CD4-positive, CD25-positive, alpha-beta regulatory T cell (primary cell): ENCODE data around the gene KRT39. TPM values are rescaled to one million over a fixed set of nuclear protein-coding genes. Genes with fewer than 3 reads are reported as not detected.

Experiments used
- ATAC-seq, 2 donors: fragments of 150-1000 bp; cut with Tn5 transposase; one replicate each; pipeline ENCODE4 v1.10.0; 2021; ENCODE audit warnings: low read depth in 2 of 2, moderate number of reproducible peaks in 2 of 2, moderate library complexity in 1 of 2
- DNase-seq, 3 donors: peaks; one replicate each; pipeline versions ENCODE4 v3.0.0 to v3.0.0-alpha.2; 2012 to 2022; ENCODE audit warnings: mixed read lengths in 1 of 3
- H3K27ac ChIP-seq: one replicate; pipeline ENCODE4 v1.7.0; 2013; ENCODE audit warnings: mild to moderate bottlenecking, low read length; ENCODE audit not compliant: insufficient read depth, poor library complexity, severe bottlenecking
- H3K27me3 ChIP-seq: one replicate; pipeline ENCODE4 v1.7.0; 2013; ENCODE audit warnings: low read length; ENCODE audit not compliant: control insufficient read depth, insufficient read depth
- H3K36me3 ChIP-seq: one replicate; pipeline ENCODE4 v1.7.0; 2013; ENCODE audit warnings: mild to moderate bottlenecking, low read length, moderate library complexity; ENCODE audit not compliant: control insufficient read depth, insufficient read depth
- H3K4me1 ChIP-seq: 2 replicates; pipeline ENCODE4 v1.7.0; 2013; ENCODE audit warnings: mild to moderate bottlenecking, low read length; ENCODE audit not compliant: insufficient read depth, control insufficient read depth, poor library complexity, severe bottlenecking
- H3K4me3 ChIP-seq: one replicate; pipeline ENCODE4 v1.7.0; 2013; ENCODE audit warnings: low read depth, mild to moderate bottlenecking, low read length, moderate library complexity
- H3K9me3 ChIP-seq, 2 experiments: 1 replicate in 1 of 2; 2 replicates in 1 of 2; pipeline ENCODE4 v1.7.0; 2013; ENCODE audit warnings: low read length in 2 of 2, mild to moderate bottlenecking in 1 of 2, moderate library complexity in 1 of 2; ENCODE audit not compliant: control insufficient read depth in 2 of 2
- H3K27ac Mint-ChIP-seq, 3 donors: one replicate each; pipeline ENCODE4 v1.8.0; 2020 to 2022; ENCODE audit warnings: mild to moderate bottlenecking in 3 of 3, mixed read lengths in 3 of 3, moderate library complexity in 2 of 3
- H3K27me3 Mint-ChIP-seq: one replicate; pipeline ENCODE4 v1.8.0; 2022; ENCODE audit warnings: mild to moderate bottlenecking, mixed read lengths
- H3K36me3 Mint-ChIP-seq: one replicate; pipeline ENCODE4 v1.8.0; 2020; ENCODE audit warnings: mixed read lengths
- H3K4me1 Mint-ChIP-seq, 4 donors: one replicate each; pipeline ENCODE4 v1.8.0; 2020 to 2022; ENCODE audit warnings: mixed read lengths in 4 of 4, mild to moderate bottlenecking in 1 of 4
- H3K4me3 Mint-ChIP-seq, 4 donors: one replicate each; pipeline ENCODE4 v1.8.0; 2020 to 2022; ENCODE audit warnings: mild to moderate bottlenecking in 4 of 4, mixed read lengths in 4 of 4, moderate library complexity in 3 of 4
- H3K9me3 Mint-ChIP-seq, 7 donors: one replicate each; pipeline ENCODE4 v1.8.0; 2020 to 2022; ENCODE audit warnings: mixed read lengths in 7 of 7, mild to moderate bottlenecking in 3 of 7, moderate library complexity in 2 of 7
- polyA plus RNA-seq, 4 donors: library from polyadenylated mRNA; unstranded; fragments of 300-500 nt; fragmentation: Illumina TruSeq; gene quantifications; one replicate each; pipeline ENCODE4 v1.2.3, GENCODE V29; 2021
- total RNA-seq: library from RNA; stranded (reverse); gene quantifications from one replicate; pipeline ENCODE4 v1.2.3, GENCODE V29; 2022

The KRT39 gene
- total and polyA plus RNA-seq, 5 donors from 2014 or later: not detected

DNA sequence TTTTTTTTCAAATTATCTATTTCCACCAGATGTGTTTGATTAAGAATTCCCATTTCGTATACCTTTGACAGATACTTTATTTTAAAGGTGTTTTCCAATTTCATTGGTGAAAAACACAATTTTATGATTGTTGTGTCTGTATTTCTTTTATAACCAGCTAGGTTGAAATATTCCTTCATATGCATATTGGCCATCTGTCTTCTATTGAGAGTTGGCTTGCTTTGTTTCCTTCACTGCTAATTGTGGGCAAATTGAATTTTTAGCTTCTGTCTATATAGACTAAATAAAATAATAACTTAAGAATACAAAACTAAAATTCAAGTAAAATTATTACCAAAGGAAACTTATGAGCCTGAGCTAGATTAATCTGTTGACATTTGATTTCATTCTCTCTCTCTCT, 28.4 kb upstream of the KRT39 start:
- ATAC-seq (no peak), DNase-seq (no peak)
- no peaks in the 10 kb centered on the region for H3K36me3 Mint-ChIP-seq
- peaks cover 57% of the 10 kb centered on the region for H3K27me3 Mint-ChIP-seq
- no peak overlapping the region for H3K4me3 ChIP-seq
- peaks cover 0 to 3% (median 0%) of the 10 kb centered on the region in 7 donors for H3K9me3 Mint-ChIP-seq
- no peaks in the 10 kb centered on the region for H3K36me3 ChIP-seq
- H3K9me3 ChIP-seq: no peaks in the 10 kb centered on the region
- H3K27ac Mint-ChIP-seq: no peak overlapping the region
- peaks cover 16% of the 10 kb centered on the region for H3K27me3 ChIP-seq
- H3K4me1 Mint-ChIP-seq: no peaks in the 10 kb centered on the region
- no peaks in the 10 kb centered on the region for H3K4me1 ChIP-seq
- no peak overlapping the region for H3K4me3 Mint-ChIP-seq
- H3K27ac ChIP-seq: no peak overlapping the region

DNA sequence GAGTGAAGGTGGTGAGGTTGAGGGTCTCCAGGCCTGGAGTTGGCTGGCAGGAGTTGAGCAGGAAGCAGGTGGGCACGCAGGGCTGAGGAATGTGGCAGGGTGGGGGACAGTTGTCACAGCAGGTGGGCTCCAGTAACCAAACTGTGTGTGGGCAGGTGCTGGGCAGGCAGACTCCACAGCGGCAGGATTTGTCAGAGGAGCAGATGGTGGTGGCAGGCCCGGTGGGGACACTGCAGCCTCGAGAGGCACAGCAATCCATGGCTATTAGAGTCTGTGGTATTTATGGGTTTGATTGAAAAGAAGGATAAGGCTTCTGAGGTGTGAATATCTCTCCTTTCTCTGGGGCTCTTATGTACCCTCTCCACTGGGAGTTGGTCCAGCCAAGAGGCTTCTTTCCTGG, 27.1 kb upstream of the KRT39 start, which contains the start of gene KRTAP3-3:
Gene KRTAP3-3 (minus strand): TSS at position 326 of the 400 bp plus-strand sequence. CDS start 67 bp downstream, at position 259.
- Mint-ChIP-seq H3K9me3 (peaks cover 0 to 2% (median 0%) of the 10 kb centered on the region in 7 donors), H3K4me3 (no peak within 1 kb of the TSS), H3K27me3 (peaks cover 60% of the 10 kb centered on the region)

DNA sequence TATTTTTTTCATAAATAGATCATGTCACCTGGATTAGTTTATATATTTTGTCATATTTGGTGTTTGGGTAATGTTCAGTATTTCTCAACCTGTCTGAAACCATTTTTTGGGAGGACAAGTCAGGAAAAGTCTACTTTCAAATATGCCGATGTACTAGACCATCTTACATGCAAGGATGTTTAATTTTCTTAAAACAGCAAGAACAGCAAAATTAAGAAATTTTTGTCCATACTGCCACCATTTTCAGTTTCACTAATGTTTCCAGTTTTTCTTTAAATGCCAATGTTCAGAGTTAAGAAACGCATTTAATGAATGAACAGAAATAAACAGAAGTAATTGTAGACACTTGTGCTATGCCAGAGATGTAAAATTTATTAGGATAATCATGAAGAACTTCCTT, 26.3 kb upstream of the KRT39 start:
- Histone ChIP-seq H3K36me3 (no peaks in the 10 kb centered on the region), H3K4me1 (no peaks in the 10 kb centered on the region), H3K27ac (no peak overlapping the region), H3K4me3 (no peak overlapping the region), H3K27me3 (peaks cover 16% of the 10 kb centered on the region), H3K9me3 (no peaks in the 10 kb centered on the region)
- Mint-ChIP-seq H3K27ac (no peak overlapping the region), H3K27me3 (peaks cover 54% of the 10 kb centered on the region), H3K4me3 (no peak overlapping the region), H3K9me3 (peaks cover 0 to 2% (median 0%) of the 10 kb centered on the region in 7 donors), H3K36me3 (no peaks in the 10 kb centered on the region), H3K4me1 (no peaks in the 10 kb centered on the region)
- ATAC-seq: no peak
- no peak for DNase-seq

More for the DNA sequence above, 27.1 kb upstream of the KRT39 start, which contains the start of gene KRTAP3-3:
- ATAC-seq: no peak
- H3K4me3 ChIP-seq: no peak within 1 kb of the TSS
- Mint-ChIP-seq H3K4me1 (no peaks in the 10 kb centered on the region), H3K27ac (peak within 1 kb of the TSS in 1 of 3 donors; percentile 50), H3K36me3 (no peaks in the 10 kb centered on the region)
- peaks cover 16% of the 10 kb centered on the region for H3K27me3 ChIP-seq
- no peak for DNase-seq
- no peaks in the 10 kb centered on the region for H3K4me1 ChIP-seq
- no peak within 1 kb of the TSS for H3K27ac ChIP-seq
- H3K36me3 ChIP-seq: no peaks in the 10 kb centered on the region
- no peaks in the 10 kb centered on the region for H3K9me3 ChIP-seq

DNA sequence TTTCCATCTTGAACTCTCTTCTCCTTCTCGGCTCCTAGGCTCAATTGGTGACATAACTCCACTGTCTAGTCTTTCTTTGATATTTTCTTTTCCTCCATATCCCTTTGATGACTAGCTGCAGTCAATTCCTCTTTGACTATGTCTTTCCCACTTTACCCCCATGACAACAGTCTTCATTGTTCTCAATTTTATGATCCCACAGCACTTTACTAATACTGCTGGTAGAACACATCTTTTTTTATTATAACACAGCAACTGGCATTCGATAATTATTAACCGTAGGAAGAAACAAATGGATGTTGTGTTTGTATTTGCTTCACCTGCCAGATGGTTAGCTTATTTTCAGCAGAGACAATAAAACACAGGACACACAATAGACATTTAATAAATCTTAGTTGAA, 25.9 kb upstream of the KRT39 start:
- H3K4me1 Mint-ChIP-seq: no peaks in the 10 kb centered on the region
- peaks cover 0 to 2% (median 0%) of the 10 kb centered on the region in 7 donors for H3K9me3 Mint-ChIP-seq
- H3K4me3 Mint-ChIP-seq: no peak overlapping the region
- DNase-seq: no peak
- H3K27me3 ChIP-seq: peaks cover 16% of the 10 kb centered on the region
- H3K27ac Mint-ChIP-seq: no peak overlapping the region
- H3K4me3 ChIP-seq: no peak overlapping the region
- H3K9me3 ChIP-seq: no peaks in the 10 kb centered on the region
- H3K4me1 ChIP-seq: no peaks in the 10 kb centered on the region
- no peak overlapping the region for H3K27ac ChIP-seq
- no peaks in the 10 kb centered on the region for H3K36me3 ChIP-seq
- no peaks in the 10 kb centered on the region for H3K36me3 Mint-ChIP-seq
- ATAC-seq: no peak
- peaks cover 58% of the 10 kb centered on the region for H3K27me3 Mint-ChIP-seq

DNA sequence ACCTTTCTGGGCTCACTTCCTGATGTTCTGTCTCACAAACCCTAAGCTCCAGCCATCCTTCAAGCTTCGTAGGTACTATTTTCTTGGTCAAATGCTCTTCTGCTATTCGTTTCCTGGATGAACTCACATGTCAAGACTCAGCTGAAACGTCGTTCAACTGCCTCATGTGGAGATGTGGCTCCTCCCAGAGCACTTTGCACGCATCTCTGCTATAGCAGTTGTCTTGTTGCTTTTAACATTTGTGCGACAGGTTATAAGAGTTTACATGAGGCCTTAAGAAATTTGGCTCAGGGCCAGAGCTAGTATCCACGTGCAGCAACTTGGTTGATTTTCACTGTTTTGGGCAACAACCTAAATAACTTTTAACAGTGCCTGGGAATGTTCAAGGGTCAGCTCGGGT, 20.2 kb upstream of the KRT39 start:
- no peaks in the 10 kb centered on the region for H3K9me3 Mint-ChIP-seq
- Histone ChIP-seq H3K4me3 (no peak overlapping the region), H3K27ac (no peak overlapping the region), H3K27me3 (peaks cover 2% of the 10 kb centered on the region), H3K9me3 (no peaks in the 10 kb centered on the region), H3K4me1 (no peaks in the 10 kb centered on the region), H3K36me3 (no peaks in the 10 kb centered on the region)
- DNase-seq: no peak
- peaks cover 29% of the 10 kb centered on the region for H3K27me3 Mint-ChIP-seq
- no peak for ATAC-seq
- H3K4me1 Mint-ChIP-seq: no peaks in the 10 kb centered on the region
- H3K36me3 Mint-ChIP-seq: no peaks in the 10 kb centered on the region
- no peak overlapping the region for H3K4me3 Mint-ChIP-seq
- H3K27ac Mint-ChIP-seq: no peak overlapping the region

DNA sequence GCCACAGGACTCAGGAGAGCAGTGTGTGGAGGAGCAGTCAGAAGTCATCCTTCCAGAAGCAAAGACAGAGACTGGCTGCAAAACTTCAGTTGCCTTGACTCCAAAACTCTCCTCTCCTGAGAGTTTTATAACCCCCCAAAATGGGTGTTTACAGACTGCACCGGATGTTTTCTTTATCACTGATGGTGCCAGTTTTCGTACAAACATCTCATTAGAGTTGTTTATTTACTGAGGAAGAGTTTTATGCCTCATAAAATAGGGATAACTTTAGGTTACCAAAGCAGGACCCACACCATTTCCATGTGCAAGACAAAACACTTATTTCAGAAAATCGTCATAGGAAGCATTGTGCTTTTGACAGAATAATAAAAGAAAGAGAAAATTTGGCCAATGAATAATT, 17.5 kb upstream of the KRT39 start, which contains the start of gene KRT40:
Gene KRT40 (minus strand): TSS at position 101 of the 400 bp plus-strand sequence. CDS start 53 bp downstream, at position 48.
- Histone ChIP-seq H3K9me3 (no peaks in the 10 kb centered on the region), H3K27me3 (peaks cover 2% of the 10 kb centered on the region), H3K4me1 (no peaks in the 10 kb centered on the region), H3K36me3 (no peaks in the 10 kb centered on the region), H3K27ac (no peak within 1 kb of the TSS), H3K4me3 (no peak within 1 kb of the TSS)
- Mint-ChIP-seq H3K4me3 (no peak within 1 kb of the TSS), H3K4me1 (no peaks in the 10 kb centered on the region), H3K27me3 (peaks cover 12% of the 10 kb centered on the region), H3K27ac (no peak within 1 kb of the TSS), H3K36me3 (no peaks in the 10 kb centered on the region), H3K9me3 (no peaks in the 10 kb centered on the region)
- no peak for DNase-seq
- ATAC-seq: no peak

DNA sequence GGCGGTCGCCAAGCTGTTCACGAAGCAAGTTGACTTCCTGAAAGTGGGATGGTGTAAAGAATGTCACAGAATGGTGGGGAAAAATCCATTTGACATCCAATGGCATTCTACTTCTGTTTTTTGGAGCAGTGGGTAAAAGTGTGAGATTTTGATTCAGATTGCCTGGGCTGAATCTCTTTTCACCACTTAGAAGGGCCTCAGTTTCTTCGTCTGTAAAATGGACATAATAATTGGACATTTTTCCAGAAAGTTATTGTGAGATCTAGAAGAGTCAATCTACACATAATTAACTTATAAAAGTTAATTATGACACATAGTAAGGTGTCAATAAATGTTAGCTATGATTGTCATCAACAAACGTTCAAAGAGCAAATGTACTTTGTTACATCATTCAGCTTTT, 14.4 kb upstream of the KRT39 start:
- H3K36me3 ChIP-seq: no peaks in the 10 kb centered on the region
- no peaks in the 10 kb centered on the region for H3K4me1 ChIP-seq
- H3K36me3 Mint-ChIP-seq: no peaks in the 10 kb centered on the region
- ATAC-seq: no peak
- H3K27ac Mint-ChIP-seq: no peak overlapping the region
- peaks cover 5% of the 10 kb centered on the region for H3K27me3 Mint-ChIP-seq
- no peaks in the 10 kb centered on the region for H3K9me3 Mint-ChIP-seq
- H3K9me3 ChIP-seq: no peaks in the 10 kb centered on the region
- no peak overlapping the region for H3K4me3 ChIP-seq
- no peak for DNase-seq
- H3K4me3 Mint-ChIP-seq: no peak overlapping the region
- no peaks in the 10 kb centered on the region for H3K4me1 Mint-ChIP-seq
- H3K27me3 ChIP-seq: peaks cover 4% of the 10 kb centered on the region
- no peak overlapping the region for H3K27ac ChIP-seq

DNA sequence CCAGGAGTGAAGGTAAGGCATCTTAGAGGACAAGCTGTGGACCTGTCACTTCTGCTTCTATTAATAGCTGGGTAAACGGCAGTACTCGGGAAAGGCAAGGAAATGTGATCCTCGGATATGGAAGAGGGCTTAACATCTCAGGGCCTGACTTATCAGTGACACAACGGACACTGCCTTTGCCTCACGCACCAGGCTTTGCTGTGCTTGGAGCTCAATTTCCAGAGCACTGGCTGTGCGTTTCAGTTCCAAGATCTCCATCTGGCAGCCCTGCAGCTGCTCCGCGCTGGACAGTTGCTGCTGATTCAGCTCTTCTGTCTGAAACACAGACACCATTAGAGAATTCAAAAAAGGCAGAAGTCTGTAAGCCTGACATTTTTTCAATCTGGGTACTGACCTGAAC, 13.8 kb upstream of the KRT39 start:
- H3K4me1 ChIP-seq: no peaks in the 10 kb centered on the region
- Mint-ChIP-seq H3K36me3 (no peaks in the 10 kb centered on the region), H3K4me3 (no peak overlapping the region), H3K27me3 (peaks cover 6% of the 10 kb centered on the region), H3K4me1 (no peaks in the 10 kb centered on the region), H3K9me3 (no peaks in the 10 kb centered on the region), H3K27ac (no peak overlapping the region)
- H3K27me3 ChIP-seq: peaks cover 5% of the 10 kb centered on the region
- no peaks in the 10 kb centered on the region for H3K36me3 ChIP-seq
- no peaks in the 10 kb centered on the region for H3K9me3 ChIP-seq
- no peak overlapping the region for H3K27ac ChIP-seq
- DNase-seq (no peak), ATAC-seq (no peak)
- no peak overlapping the region for H3K4me3 ChIP-seq
